ENCODE data around the gene NPHP4.

- TF ChIP-seq CTCF (IDR thresholded peaks at IDR 0.05), result no peak
- no peak for TF ChIP-seq POLR2A (IDR thresholded peaks at IDR 0.05)
These were observed 131.9 kb downstream of the NPHP4 start for GRCh38 chr1:5860277-5860676.
